GM19025 (cell line): Measurements from ENCODE around the gene ZNF454.

Experiments used
- ATAC-seq: cut with Tn5 transposase; IDR thresholded peaks from one replicate; pipeline ENCODE4 v1.9.1; 2021; ENCODE audit warnings: mild to moderate bottlenecking, low read depth, moderate library complexity; ENCODE audit not compliant: unreplicated experiment

Gene ZNF454

DNA sequence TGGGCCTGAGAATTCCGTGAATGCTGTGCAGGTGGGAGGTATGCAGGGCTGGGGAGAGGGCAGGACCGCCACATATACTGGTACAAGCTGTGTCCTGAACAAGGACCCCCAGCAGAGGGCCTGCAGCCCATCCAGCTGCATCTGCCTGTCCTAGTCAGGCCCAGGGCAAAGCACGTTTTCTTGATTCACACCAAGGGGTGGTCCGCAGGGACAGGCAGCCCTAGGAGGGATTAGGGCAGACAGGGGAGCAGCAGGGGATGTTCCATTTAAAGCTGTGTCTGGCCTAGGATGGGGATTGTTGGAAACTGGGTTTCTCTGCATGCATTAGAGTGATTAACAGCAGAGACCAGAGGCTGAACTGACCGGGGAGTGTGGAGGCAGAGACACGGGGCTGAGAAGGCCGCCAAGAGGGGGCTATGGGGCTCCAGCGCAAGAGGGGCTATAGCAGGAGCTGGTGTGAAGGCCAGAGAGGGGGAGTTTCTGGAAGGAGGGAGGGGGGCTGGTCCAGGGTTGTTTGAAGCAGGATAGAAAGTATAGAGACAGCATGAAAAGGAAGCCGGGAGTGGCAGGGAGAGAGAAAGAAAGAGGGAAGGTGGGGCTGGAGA lies 51.4 kb downstream of the ZNF454 start:
- no peak for ATAC-seq

DNA sequence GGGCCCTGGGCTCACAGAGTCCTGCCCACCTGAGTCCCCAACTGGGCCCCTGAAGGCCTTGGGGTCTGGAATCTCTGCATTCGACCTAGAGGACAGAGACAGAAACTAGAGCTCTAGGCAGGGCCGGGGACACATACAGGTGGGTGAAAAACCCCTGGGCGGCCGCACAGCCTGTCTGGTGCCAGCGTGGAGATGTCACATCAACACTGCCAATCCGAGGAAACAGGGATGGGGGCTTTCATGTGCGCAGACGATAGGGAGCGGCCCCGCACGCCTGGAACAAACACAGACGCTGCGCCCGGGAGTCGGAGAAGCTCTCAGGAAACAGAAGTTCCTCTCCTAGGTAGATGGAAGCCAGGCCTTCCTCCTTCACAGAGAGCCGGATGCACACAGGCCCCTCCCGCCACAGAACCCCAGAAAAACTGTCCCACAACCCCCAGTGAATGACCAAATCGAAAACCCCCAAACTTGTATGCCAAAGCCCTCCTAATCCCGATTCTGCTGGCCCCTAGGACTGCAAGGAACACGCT lies 52.3 kb downstream of the ZNF454 start:
- no peak for ATAC-seq

DNA sequence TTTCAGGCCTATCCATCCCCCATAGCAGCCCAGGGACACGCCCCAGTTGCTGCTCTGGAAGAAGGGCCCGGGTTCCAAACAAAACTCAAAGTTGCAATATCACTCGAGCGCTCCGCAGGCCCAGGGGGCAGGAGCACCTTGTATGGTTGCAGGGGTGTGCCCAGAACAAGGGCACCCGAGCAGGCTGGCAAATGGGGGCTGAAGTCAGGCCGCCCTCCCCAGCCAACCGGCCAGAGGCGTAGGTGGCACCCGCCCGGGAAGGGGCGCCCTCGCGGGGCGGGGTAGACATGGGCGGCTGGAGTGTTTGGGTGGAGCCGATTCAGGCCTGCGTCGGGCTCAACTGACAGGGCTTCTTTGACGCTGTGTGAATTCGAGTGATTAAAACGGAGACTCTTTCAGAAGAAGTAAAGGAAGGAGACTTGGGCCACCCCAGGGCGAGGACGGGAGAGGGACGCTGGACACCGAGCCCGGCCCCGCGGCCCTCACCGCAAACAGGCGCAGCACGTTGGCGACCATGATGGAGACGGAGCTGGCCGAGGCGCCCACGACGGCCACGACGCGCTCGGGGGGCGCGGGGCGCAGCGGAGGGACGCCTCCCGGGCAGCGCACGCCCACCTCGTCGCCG lies 53.1 kb downstream of the ZNF454 start:
- ATAC-seq, result no peak

DNA sequence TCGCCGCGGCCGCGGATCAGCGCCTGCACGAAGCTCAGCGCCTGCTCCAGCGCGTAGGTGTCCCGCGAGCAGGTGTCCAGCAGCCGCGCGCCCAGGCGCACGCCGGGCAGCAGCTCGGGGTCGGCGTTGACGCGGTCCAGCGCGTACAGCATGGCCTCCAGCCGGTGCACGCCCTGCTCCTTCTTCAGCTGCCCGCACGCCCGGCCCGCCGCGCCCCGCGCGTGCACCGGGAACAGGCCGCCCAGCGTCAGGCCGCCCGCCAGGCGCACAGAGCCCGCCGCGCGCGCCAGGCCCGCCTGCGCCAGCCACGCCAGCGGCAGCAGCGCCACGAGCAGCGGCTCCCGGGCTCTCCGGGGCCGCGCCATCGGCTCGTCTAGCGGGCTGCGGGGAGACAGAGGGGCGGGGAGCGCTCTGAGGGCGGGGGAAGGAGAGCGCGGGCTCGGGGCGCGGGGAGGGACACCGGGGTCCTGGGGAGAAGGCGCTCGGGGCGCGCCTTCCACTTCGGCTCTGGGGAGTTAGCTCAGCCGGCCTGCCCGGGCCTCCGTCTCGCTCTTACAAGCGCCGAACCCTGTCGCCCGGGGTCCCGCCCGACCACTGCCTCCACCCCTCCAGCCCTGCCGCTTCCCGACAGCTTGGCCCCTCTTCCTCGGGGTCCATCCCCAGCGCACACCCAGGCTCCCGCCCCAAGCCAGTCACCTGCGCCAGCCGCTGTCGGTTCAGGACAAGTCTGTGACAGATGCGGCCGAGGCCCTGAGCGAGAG lies 53.8 kb downstream of the ZNF454 start, which contains the start of gene GRM6:
Gene GRM6 (minus strand): TSS at position 741 of the 761 bp plus-strand sequence. CDS start 376 bp downstream, at position 365.
- no peak for ATAC-seq

DNA sequence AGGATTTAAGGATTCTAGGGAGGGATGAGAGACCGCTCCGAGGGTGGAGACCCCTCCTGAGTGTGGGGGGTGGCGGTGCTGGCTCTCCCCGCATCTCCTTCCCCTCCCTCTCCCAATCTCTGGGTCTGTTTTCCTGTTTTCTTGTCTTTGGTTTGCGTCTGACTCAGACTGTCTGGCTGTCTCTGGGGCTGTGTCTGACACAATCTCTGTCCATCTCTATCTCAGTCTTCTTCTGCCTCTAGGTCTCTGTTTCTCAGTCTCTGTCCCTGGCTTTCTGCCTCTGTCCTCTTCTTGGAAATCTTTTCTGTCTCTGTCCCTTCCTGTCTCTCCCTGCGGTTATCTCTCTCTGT lies 54.3 kb downstream of the ZNF454 start:
- ATAC-seq, result no peak

DNA sequence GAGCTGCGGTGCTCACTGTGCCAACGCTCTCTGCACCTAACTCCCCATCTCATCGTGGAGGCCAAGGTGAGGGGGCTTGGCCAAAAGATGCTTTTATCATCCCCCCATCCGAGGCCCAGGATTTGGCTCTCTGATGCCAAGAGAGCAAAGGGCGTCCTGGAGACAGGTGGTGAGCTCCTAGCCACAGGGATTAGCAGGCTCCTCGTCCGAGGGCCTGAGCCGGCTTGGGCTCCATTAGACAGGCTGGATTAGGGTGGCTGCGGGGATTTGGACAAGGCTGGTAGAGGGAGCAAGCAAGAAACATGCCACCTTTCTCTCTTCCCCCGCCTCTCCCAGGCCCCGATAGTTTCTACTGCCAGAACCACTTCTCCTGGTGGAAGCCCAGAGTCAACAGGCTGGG lies 55.2 kb downstream of the ZNF454 start:
- no peak for ATAC-seq

DNA sequence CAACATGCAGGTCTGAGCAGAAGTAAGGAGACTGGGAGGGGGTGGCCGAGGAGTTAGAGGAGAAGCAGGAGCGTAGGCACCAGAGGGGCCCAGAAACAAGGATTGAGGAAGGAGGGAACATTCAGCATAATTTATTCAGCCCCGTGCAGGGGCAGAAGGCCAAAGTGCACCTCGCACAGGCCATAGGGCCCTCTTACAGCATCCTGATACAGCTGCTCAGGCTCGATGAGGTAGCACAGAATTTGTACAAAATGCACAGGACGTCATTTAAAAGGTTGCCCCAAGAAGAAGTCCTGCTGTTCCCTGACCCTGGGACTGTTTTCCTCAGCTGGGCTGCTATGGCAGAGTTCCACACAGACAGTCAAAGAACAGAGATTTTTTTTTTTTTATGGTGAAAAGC lies 56.2 kb downstream of the ZNF454 start:
- no peak for ATAC-seq

DNA sequence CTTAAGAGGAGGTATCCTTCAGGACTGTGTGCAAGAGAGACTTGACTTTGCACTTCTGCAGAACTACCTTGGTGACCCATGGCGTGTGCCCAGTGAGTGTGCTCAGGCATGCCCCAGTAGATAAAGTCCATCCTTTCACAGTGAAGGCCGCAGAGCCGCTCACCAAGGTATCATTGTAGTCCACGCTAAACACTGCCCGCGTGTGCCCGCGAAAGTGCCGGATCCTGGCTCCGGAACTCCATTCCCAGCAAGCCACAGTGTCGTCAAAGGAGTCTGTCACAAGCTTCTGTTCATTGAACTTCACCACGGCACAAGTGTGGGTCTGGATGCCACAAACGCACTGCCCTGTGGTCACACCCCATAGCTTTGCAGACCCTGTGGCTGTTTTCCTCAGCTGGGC lies 57.4 kb downstream of the ZNF454 start:
- no peak for ATAC-seq

DNA sequence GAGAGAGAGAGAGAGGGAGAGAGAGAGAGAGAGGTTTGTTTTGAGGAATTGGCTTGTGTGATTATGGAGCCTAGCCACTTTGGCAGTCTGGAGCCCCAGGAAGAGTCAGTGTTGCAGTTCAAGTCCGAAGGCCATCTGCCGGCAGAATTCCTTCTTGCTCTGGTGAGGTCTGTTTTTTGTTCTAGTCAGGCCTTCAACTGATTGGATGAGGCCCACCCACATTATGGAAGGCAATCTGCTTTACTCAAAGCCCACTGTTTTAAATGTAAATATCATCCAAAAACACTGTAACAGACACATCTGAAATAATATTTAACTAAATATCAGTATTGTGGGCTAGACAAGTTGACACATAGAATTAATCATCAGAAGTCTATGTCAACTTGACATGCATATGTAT lies 65.6 kb downstream of the ZNF454 start:
- ATAC-seq, result no peak

DNA sequence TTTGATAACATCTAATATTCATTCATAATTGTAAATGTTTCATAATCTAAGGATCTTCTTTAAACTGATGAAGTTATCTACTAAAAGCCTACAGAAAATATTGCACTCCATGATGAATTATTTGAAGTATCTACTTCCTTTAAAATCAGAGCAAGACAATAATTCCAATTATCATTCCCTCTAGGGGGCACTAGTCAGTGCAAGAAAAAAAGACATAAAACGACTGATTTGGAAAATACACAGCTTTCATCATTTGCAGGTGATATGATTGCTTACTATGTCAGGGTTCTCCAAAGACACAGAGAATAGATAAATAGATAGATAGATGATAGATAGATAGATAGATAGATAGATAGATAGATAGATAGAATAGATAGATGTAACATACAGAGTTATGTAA lies 67.7 kb downstream of the ZNF454 start:
- no peak for ATAC-seq
